Measurements from ENCODE around the gene CAPZA1. TPM values are rescaled to one million over a fixed set of nuclear protein-coding genes. Genes with fewer than 3 reads are reported as not detected.

The CAPZA1 gene
- total and polyA plus RNA-seq, 2 of the 8 experiments (the other 6 are each of a cell fraction or from before 2014, with no cell fraction given), result 48.9 to 107 TPM

- Histone ChIP-seq H2BK120ac (replicated peaks; ENCODE audit: low read depth, low read length) (no peak overlapping the region), H3K9ac (replicated peaks in 1 of 4; ENCODE audit: extremely low read depth in 1 of 4, low read depth in 3 of 4, low read length in 3 of 4) (no peak overlapping the region), H3K14ac (ENCODE audit: insufficient read length) (no peak overlapping the region), H3K27me3 (replicated peaks in 1 of 4; ENCODE audit: control insufficient read depth in 3 of 4, extremely low read depth in 1 of 4, insufficient read depth in 3 of 4, low read length in 3 of 4) (no peaks in the 10 kb centered on the region), H4K5ac (ENCODE audit: insufficient read length, low read depth, low read length) (no peak overlapping the region), H3K36me3 (ENCODE audit: control insufficient read depth in 2 of 4, insufficient read depth in 4 of 4, low read length in 3 of 4) (peaks cover 0 to 7% (median 7%) of the 10 kb centered on the region in 4 experiments; a peak in 6 of 8 replicates), H3K18ac (ENCODE audit: extremely low read depth, low read length) (no peak overlapping the region; the same call in 1 of the 2 replicates), H3K4me1 (replicated peaks in 1 of 4; ENCODE audit: control insufficient read depth in 3 of 4, insufficient read depth in 4 of 4, low read length in 3 of 4) (peaks cover 0 to 2% (median 0%) of the 10 kb centered on the region in 4 experiments; a peak in 2 of 7 replicates), H4K8ac (ENCODE audit: extremely low read depth, insufficient read depth, low read length) (no peak overlapping the region), H2BK20ac (ENCODE audit: low read length) (no peak overlapping the region), H3K23ac (ENCODE audit: insufficient read length) (no peak overlapping the region), H2AK5ac (ENCODE audit: low read depth, low read length) (no peak overlapping the region), H2BK15ac (ENCODE audit: low read length) (no peak overlapping the region), H2AFZ (ENCODE audit: low read length) (no peak overlapping the region), H3K56ac (replicated peaks; ENCODE audit: insufficient read length, low read depth, low read length) (no peak overlapping the region), H3K4me2 (ENCODE audit: insufficient read depth in 1 of 2, low read depth in 2 of 2, low read length in 2 of 2) (no peak overlapping the region), H3K4me3 (ENCODE audit: extremely low read depth in 1 of 4, insufficient read depth in 2 of 4, low read depth in 3 of 4, low read length in 4 of 4) (no peak overlapping the region), H3K79me1 (ENCODE audit: low read depth, low read length) (peaks cover 3% of the 10 kb centered on the region), H4K91ac (replicated peaks; ENCODE audit: insufficient read length, low read length) (no peak overlapping the region), H3K23me2 (ENCODE audit: low read depth, low read length) (no peaks in the 10 kb centered on the region), H3K4ac (replicated peaks; ENCODE audit: insufficient read length, low read depth, low read length) (no peak overlapping the region), H4K20me1 (replicated peaks in 1 of 2; ENCODE audit: control insufficient read depth in 1 of 2, insufficient read depth in 2 of 2, low read length in 2 of 2) (peaks cover 0 to 8% of the 10 kb centered on the region in 2 experiments), H2BK12ac (ENCODE audit: low read depth, low read length) (no peak overlapping the region), H2BK5ac (ENCODE audit: low read depth, low read length) (no peak overlapping the region), H3K27ac (ENCODE audit: low read depth, low read length) (no peak overlapping the region), H3K9me3 (ENCODE audit: insufficient read depth in 2 of 2, low read depth in 1 of 2, low read length in 1 of 2) (no peaks in the 10 kb centered on the region), H3K79me2 (ENCODE audit: control insufficient read depth in 1 of 2, insufficient read depth in 2 of 2, low read length in 2 of 2) (peaks cover 0 to 10% of the 10 kb centered on the region in 2 experiments; a peak in 2 of 4 replicates)
- no peak for FAIRE-seq
- no peak for DNase-seq (ENCODE audit: low read depth in 1 of 2, low spot score in 2 of 2)
- CTCF ChIA-PET (ENCODE audit: partially characterized antibody), result no interaction called here
- WGBS, 2 experiments (ENCODE audit: extremely low coverage in 1 of 2, insufficient coverage in 1 of 2, insufficient read length in 1 of 2, insufficient replicate concordance in 2 of 2, low coverage in 1 of 2, low lambda C conversion rate in 2 of 2, missing lambda C conversion rate in 1 of 2), result 95% methylated on average over 5 of the region's 5 CpGs; no CpG with 5 or more reads in 1 of the 2 experiments
- POLR2A ChIA-PET (ENCODE audit: partially characterized antibody), result interaction anchor here (0.8 to 6.0 kb wide), 3 partner anchors 11 to 19 kb away, joined by 3 to 32 read pairs (median 4); no protein-coding TSS in a partner anchor
- TF ChIP-seq CREB1 (IDR thresholded peaks at IDR 0.05) (no peak), YY1 (IDR thresholded peaks at IDR 0.05; ENCODE audit: low read depth, low read length) (no peak), SRF (IDR thresholded peaks at IDR 0.05; ENCODE audit: low read depth, low read length) (no peak), EP300 (IDR thresholded peaks at IDR 0.05; ENCODE audit: borderline replicate concordance in 1 of 2, low read depth in 2 of 2, low read length in 2 of 2) (no peak), GTF2F1 (IDR thresholded peaks at IDR 0.05; ENCODE audit: borderline replicate concordance, low read depth, low read length) (no peak), RNF2 (IDR thresholded peaks at IDR 0.05; ENCODE audit: borderline replicate concordance, low read depth, low read length, missing control alignments, poor library complexity, severe bottlenecking) (no peak), JUND (IDR thresholded peaks at IDR 0.05; ENCODE audit: low read length) (no peak), RFX5 (IDR thresholded peaks at IDR 0.05; ENCODE audit: borderline replicate concordance, low read depth, low read length) (no peak), TAF7 (optimal IDR thresholded peaks at IDR 0.05; ENCODE audit: borderline replicate concordance, low read depth, low read length) (no peak), SIN3A (conservative IDR thresholded peaks at IDR 0.05 in 1 of 2, IDR thresholded peaks at IDR 0.05 in 1 of 2; ENCODE audit: low read depth in 1 of 2, low read length in 2 of 2) (no peak), EZH2 (IDR thresholded peaks at IDR 0.05; ENCODE audit: low read depth, low read length, severe bottlenecking) (no peak), GABPA (IDR thresholded peaks at IDR 0.05; ENCODE audit: borderline replicate concordance, insufficient read depth, low read length) (no peak), SP1 (IDR thresholded peaks at IDR 0.05; ENCODE audit: low read depth, low read length) (no peak), HDAC6 (IDR thresholded peaks at IDR 0.05; ENCODE audit: low read depth, low read length) (no peak)
Measured at GRCh38 chr1:112685913-112686312, 66.3 kb downstream of the CAPZA1 start.
